Nephron (organoid): Measurements from ENCODE around the gene STOX2.

ENCODE experiments used
- H3K27ac Mint-ChIP-seq, 3 experiments: 2 replicates each; pipeline ENCODE4 v1.8.0; 2020; ENCODE audit warnings: mixed read lengths in 3 of 3, mild to moderate bottlenecking in 2 of 3, moderate library complexity in 1 of 3
- H3K27me3 Mint-ChIP-seq: 2 replicates; pipeline ENCODE4 v1.8.0; 2021; ENCODE audit warnings: low read depth, mild to moderate bottlenecking, moderate library complexity, mixed read lengths
- H3K36me3 Mint-ChIP-seq: 2 replicates; pipeline ENCODE4 v1.8.0; 2020; ENCODE audit warnings: low read depth, mixed read lengths
- H3K4me1 Mint-ChIP-seq: 2 replicates; pipeline ENCODE4 v1.8.0; 2020; ENCODE audit warnings: mixed read lengths
- H3K4me3 Mint-ChIP-seq, 3 experiments: 2 replicates each; pipeline ENCODE4 v1.8.0; 2020; ENCODE audit warnings: mild to moderate bottlenecking in 3 of 3, mixed read lengths in 3 of 3, moderate library complexity in 2 of 3
- H3K9me3 Mint-ChIP-seq: 2 replicates; pipeline ENCODE4 v1.8.0; 2020; ENCODE audit warnings: mixed read lengths
- CTCF ChIP-seq, 3 experiments: fragments of 200-600 bp; sonication (generic); IDR thresholded peaks; one replicate each; pipeline ENCODE4 v1.5.0; 2021; ENCODE audit warnings: antibody characterized with exemption in 3 of 3; ENCODE audit not compliant: unreplicated experiment in 3 of 3

STOX2 gene

GRCh38 chr4:184024637-184025036, 119.5 kb downstream of the STOX2 start:
- Mint-ChIP-seq H3K4me3 (no peak overlapping the region), H3K36me3 (peaks cover 13% of the 10 kb centered on the region), H3K4me1 (peaks cover 32% of the 10 kb centered on the region), H3K27ac (no peak overlapping the region), H3K27me3 (no peaks in the 10 kb centered on the region), H3K9me3 (no peaks in the 10 kb centered on the region)
- TF ChIP-seq CTCF (IDR thresholded peaks at IDR 0.05; ENCODE audit: unreplicated experiment in 3 of 3): no peak

GRCh38 chr4:184028561-184029374, 123.7 kb downstream of the STOX2 start:
- peak overlapping the region in 1 of 3 experiments; percentile 20 for H3K4me3 Mint-ChIP-seq
- no peak for TF ChIP-seq CTCF (IDR thresholded peaks at IDR 0.05; ENCODE audit: unreplicated experiment in 3 of 3)
- no peaks in the 10 kb centered on the region for H3K9me3 Mint-ChIP-seq
- H3K4me1 Mint-ChIP-seq: peaks cover 5% of the 10 kb centered on the region
- peaks cover 3% of the 10 kb centered on the region for H3K27me3 Mint-ChIP-seq
- H3K36me3 Mint-ChIP-seq: peaks cover 4% of the 10 kb centered on the region
- no peak overlapping the region for H3K27ac Mint-ChIP-seq

GRCh38 chr4:184030036-184030435, 124.9 kb downstream of the STOX2 start:
- H3K36me3 Mint-ChIP-seq: peaks cover 4% of the 10 kb centered on the region
- no peaks in the 10 kb centered on the region for H3K9me3 Mint-ChIP-seq
- H3K4me3 Mint-ChIP-seq: no peak overlapping the region
- no peak for TF ChIP-seq CTCF (IDR thresholded peaks at IDR 0.05; ENCODE audit: unreplicated experiment in 3 of 3)
- no peak overlapping the region for H3K27ac Mint-ChIP-seq
- H3K27me3 Mint-ChIP-seq: peaks cover 3% of the 10 kb centered on the region
- peaks cover 5% of the 10 kb centered on the region for H3K4me1 Mint-ChIP-seq

- no peak for TF ChIP-seq CTCF (IDR thresholded peaks at IDR 0.05; ENCODE audit: unreplicated experiment in 3 of 3)
- Mint-ChIP-seq H3K4me3 (no peak overlapping the region), H3K9me3 (no peaks in the 10 kb centered on the region), H3K27ac (no peak overlapping the region), H3K4me1 (peaks cover 5% of the 10 kb centered on the region), H3K36me3 (peaks cover 4% of the 10 kb centered on the region), H3K27me3 (peaks cover 3% of the 10 kb centered on the region)
Measured at GRCh38 chr4:184030764-184031163, 125.7 kb downstream of the STOX2 start.

GRCh38 chr4:184032091-184032490, 127.0 kb downstream of the STOX2 start:
- peaks cover 5% of the 10 kb centered on the region for H3K4me1 Mint-ChIP-seq
- no peak overlapping the region for H3K4me3 Mint-ChIP-seq
- H3K36me3 Mint-ChIP-seq: peaks cover 4% of the 10 kb centered on the region
- no peaks in the 10 kb centered on the region for H3K9me3 Mint-ChIP-seq
- no peak overlapping the region for H3K27ac Mint-ChIP-seq
- peaks cover 3% of the 10 kb centered on the region for H3K27me3 Mint-ChIP-seq
- no peak for TF ChIP-seq CTCF (IDR thresholded peaks at IDR 0.05; ENCODE audit: unreplicated experiment in 3 of 3)

GRCh38 chr4:184039963-184040383, 134.9 kb downstream of the STOX2 start:
- H3K4me3 Mint-ChIP-seq: peak overlapping the region; percentile 34 to 65 (median 54)
- H3K36me3 Mint-ChIP-seq: peaks cover 8% of the 10 kb centered on the region
- peaks cover 22% of the 10 kb centered on the region for H3K9me3 Mint-ChIP-seq
- no peak overlapping the region for H3K27ac Mint-ChIP-seq
- no peaks in the 10 kb centered on the region for H3K27me3 Mint-ChIP-seq
- H3K4me1 Mint-ChIP-seq: peaks cover 30% of the 10 kb centered on the region
- no peak for TF ChIP-seq CTCF (IDR thresholded peaks at IDR 0.05; ENCODE audit: unreplicated experiment in 3 of 3)
